Ovary (tissue), 9 donors: ENCODE results near the gene TIMP4. TPM values are rescaled to one million over a fixed set of nuclear protein-coding genes. Genes with fewer than 3 reads are reported as not detected.
A peak's percentile ranks its signal among the peaks of the same experiment; 100 is the strongest.

Source experiments
- DNase-seq, 5 donors: peaks; one replicate each; pipeline ENCODE4 v3.0.0-alpha.2; 2019 to 2020
- H3K27ac ChIP-seq, 2 donors: fragments of 200-600 bp; one replicate each; pipeline versions ENCODE4 v1.5.1 to v1.8.0; 2019 to 2022
- H3K27me3 ChIP-seq: fragments of 200-600 bp; one replicate; pipeline ENCODE4 v1.8.0; 2022
- H3K36me3 ChIP-seq: fragments of 200-600 bp; sonication (generic); one replicate; pipeline ENCODE4 v1.5.1; 2019
- H3K4me1 ChIP-seq: one replicate; pipeline ENCODE4 v1.8.1; 2013; ENCODE audit warnings: mild to moderate bottlenecking, moderate library complexity; ENCODE audit not compliant: insufficient read depth
- H3K4me3 ChIP-seq: fragments of 200-600 bp; sonication (generic); one replicate; pipeline ENCODE4 v1.5.1; 2017
- H3K9me3 ChIP-seq, 2 donors: fragments of 200-600 bp in 1 of 2; sonication (generic) in 1 of 2; one replicate each; pipeline versions ENCODE4 v1.5.1 to v1.8.1; 2013 to 2019; ENCODE audit warnings: mild to moderate bottlenecking in 1 of 2, moderate library complexity in 1 of 2
- EP300 ChIP-seq: sonication (generic); formaldehyde crosslinking; IDR thresholded peaks from one replicate; pipeline ENCODE4 v1.6.1; 2017; ENCODE audit warnings: antibody characterized with exemption
- POLR2A ChIP-seq: fragments of 450-650 bp; IDR thresholded peaks from one replicate; pipeline ENCODE4 v1.6.1; 2017; ENCODE audit warnings: antibody characterized with exemption, mild to moderate bottlenecking, moderate library complexity
- WGBS, 3 donors: extraction: QIAGEN DNeasy Blood & Tissue Kit in 1 of 3; methylation state at CpG; one replicate each; pipeline versions ENCODE4 v1.1.5 to v1.1.7; 2013 to 2017; 5-methylcytosine and 5-hydroxymethylcytosine counted together
- intact Hi-C, 4 donors: fragments of 100-400 bp; cut with DNase I; formaldehyde crosslinking; loops; one replicate each; pipeline versions ENCODE4 v1.11.0 to v1.15.1; 2022 to 2023
- polyA plus RNA-seq, 2 donors: library from polyadenylated mRNA; stranded (reverse); fragments of 200-250 nt in 1 of 2; fragments of 350-450 nt in 1 of 2; fragmentation: Illumina TruSeq in 1 of 2; extraction: RNeasy Lipid Tissue Mini Kit (QIAGEN cat#74804) in 1 of 2; gene quantifications; one replicate each; pipeline ENCODE4 v1.2.3, GENCODE V29; 2013 to 2014
- total RNA-seq, 7 donors: library from RNA; depleted of rRNA in 2 of 7; stranded (reverse); fragments of >200 nt in 2 of 7; fragmentation: NEBNext Ultra II Directional in 3 of 7; extraction: Animal tissue kit (Norgen Biotek cat#: 25700) in 3 of 7; gene quantifications; one replicate each; pipeline versions ENCODE4 v1.1.0 to v1.2.4, GENCODE V29; 2016 to 2023
- TF ChIP-seq, protein P1 (sequence below), 3 donors: fragments of 450-650 bp in 2 of 3; fragments of 200-600 bp in 1 of 3; IDR thresholded peaks; one replicate each; pipeline versions ENCODE4 v1.5.1 to v1.8.0; 2016 to 2022; ENCODE audit warnings: antibody characterized with exemption in 3 of 3, mild to moderate bottlenecking in 1 of 3
- donor health status: DM: no; HTN: no; CAD: no; lungs with moderate emphysema.
- donor health status: DM: no; HTN: no; CAD: no.
- donor health status: Bipolar disorder and iron deficiency.
- donor health status: DM: yes; HTN: yes; CAD: no.
- donor health status: DM: no; HTN: no; CAD: no.
- donor health status: DM: yes; HTN: yes; CAD: no.

The TIMP4 gene
- total and polyA plus RNA-seq, 9 donors = 1.1 to 11.8 (median 4.3) TPM

DNA sequence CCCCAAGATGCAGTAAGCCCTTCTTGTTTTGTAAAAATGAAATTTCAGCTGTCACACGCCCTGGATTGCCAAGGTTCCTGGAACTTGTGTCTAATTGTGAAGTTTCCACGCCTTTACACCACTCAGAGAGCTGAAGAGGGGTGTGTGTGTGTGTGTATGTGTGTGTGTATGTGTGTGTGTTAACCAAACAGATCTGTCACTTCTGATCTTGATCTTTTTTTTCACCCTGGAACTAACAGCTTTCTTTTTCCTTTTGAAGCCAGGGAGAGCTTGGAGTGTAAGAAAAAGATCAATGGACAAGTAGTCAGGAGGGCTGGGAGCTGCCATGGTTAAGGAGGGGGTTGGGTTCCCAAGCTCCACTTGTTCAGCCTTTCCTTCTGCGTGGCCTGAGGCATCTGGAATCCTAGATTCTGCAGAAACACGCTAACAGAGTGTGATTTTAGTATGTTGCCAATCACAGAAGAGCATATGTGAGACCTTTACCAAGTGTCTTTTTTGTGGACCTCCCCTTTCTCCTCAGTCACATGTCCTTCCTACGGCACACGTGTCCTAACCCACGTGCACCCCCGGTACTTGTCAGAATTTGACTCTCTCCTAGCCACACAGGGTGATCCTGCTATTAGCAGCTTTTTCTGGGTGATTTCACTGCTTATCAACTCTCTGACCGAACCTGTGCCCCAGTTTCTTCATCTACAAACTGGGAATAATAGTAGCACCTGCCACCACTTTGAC lies 11.5 kb downstream of the TIMP4 start:
- H3K27ac ChIP-seq = no peak overlapping the region
- no peaks in the 10 kb centered on the region for H3K9me3 ChIP-seq
- no peak for DNase-seq
- intact Hi-C loops = no loop called here
- no peaks in the 10 kb centered on the region for H3K36me3 ChIP-seq
- TF ChIP-seq, protein P1, sequence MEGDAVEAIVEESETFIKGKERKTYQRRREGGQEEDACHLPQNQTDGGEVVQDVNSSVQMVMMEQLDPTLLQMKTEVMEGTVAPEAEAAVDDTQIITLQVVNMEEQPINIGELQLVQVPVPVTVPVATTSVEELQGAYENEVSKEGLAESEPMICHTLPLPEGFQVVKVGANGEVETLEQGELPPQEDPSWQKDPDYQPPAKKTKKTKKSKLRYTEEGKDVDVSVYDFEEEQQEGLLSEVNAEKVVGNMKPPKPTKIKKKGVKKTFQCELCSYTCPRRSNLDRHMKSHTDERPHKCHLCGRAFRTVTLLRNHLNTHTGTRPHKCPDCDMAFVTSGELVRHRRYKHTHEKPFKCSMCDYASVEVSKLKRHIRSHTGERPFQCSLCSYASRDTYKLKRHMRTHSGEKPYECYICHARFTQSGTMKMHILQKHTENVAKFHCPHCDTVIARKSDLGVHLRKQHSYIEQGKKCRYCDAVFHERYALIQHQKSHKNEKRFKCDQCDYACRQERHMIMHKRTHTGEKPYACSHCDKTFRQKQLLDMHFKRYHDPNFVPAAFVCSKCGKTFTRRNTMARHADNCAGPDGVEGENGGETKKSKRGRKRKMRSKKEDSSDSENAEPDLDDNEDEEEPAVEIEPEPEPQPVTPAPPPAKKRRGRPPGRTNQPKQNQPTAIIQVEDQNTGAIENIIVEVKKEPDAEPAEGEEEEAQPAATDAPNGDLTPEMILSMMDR (IDR thresholded peaks at IDR 0.05) = no peak
- TF ChIP-seq EP300 = no peak
- TF ChIP-seq POLR2A = no peak
- WGBS, 3 donors = 80 to 91% (median 84%) methylated on average over 9 of the region's 9 CpGs
- H3K4me1 ChIP-seq = peaks cover 7% of the 10 kb centered on the region
- H3K27me3 ChIP-seq = no peaks in the 10 kb centered on the region
- H3K4me3 ChIP-seq = no peak overlapping the region

DNA sequence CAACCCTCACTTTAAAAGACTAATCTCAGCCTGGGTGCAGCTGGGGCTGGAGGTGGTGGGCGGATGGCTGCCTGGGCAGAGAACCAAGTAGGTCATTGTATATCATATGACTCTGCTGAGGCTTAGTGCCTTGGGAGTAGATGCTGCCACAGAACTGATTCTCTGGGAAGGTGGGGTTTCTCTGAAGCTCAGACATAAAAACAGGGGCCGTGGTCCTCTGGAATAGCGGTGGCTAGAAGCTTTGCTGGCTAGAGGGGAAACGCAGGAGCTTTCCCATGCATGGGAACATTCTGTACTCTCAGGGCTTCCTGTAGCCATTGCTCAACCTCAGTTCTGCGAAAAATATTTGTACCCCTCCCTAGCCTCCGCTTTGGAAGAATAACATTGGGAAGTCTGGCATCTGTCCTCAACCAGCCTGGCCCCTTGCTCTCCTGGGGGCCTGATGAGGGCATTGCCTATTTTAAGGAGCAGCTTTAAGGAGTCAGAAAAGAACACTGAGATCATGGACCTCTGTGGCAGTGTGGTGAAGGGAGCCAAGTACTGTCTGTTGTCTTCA lies 14.7 kb downstream of the TIMP4 start:
- no peaks in the 10 kb centered on the region for H3K9me3 ChIP-seq
- peak overlapping the region in 1 of 2 donors; percentile 40 for H3K27ac ChIP-seq
- whole genome bisulfite sequencing, 3 donors = 1 to 6% (median 4%) methylated on average over 6 of the region's 6 CpGs
- TF ChIP-seq, protein P1 (IDR thresholded peaks at IDR 0.05) = no peak
- TF ChIP-seq EP300 = peak; percentile 90
- DNase-seq = peak; percentile 32 to 76 (median 69)
- peaks cover 7% of the 10 kb centered on the region for H3K4me1 ChIP-seq
- H3K4me3 ChIP-seq = no peak overlapping the region
- intact Hi-C loops = no loop called here
- H3K36me3 ChIP-seq = no peaks in the 10 kb centered on the region
- H3K27me3 ChIP-seq = no peaks in the 10 kb centered on the region

DNA sequence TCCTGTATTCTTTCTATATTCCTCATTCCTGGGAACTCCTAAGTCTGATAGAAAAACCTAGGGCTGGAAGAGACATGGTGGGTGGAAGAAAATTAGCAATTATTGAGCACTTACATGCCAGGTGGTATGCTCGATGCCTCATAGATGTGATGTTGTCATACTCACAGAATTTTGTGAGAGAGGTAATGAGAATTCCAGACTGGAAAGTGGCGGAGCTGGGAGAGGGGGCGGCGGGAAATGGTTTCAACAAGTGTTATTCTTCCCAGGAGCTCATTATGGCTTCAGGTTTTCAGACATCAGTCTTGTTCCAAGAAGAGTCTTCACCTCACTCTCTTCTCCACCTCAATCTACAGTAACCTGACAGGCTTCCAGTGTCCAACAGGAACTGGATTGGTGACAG lies 16.2 kb downstream of the TIMP4 start:
- Histone ChIP-seq H3K9me3 (no peaks in the 10 kb centered on the region), H3K36me3 (no peaks in the 10 kb centered on the region), H3K27ac (no peak overlapping the region), H3K4me1 (peaks cover 11% of the 10 kb centered on the region), H3K4me3 (no peak overlapping the region), H3K27me3 (no peaks in the 10 kb centered on the region)
- intact Hi-C loops = no loop called here
- TF ChIP-seq, protein P1 (IDR thresholded peaks at IDR 0.05) = no peak
- TF ChIP-seq EP300 = no peak
- no peak for TF ChIP-seq POLR2A
- no peak for DNase-seq
- WGBS, 3 donors = 92 to 97% (median 95%) methylated on average over 4 of the region's 4 CpGs

DNA sequence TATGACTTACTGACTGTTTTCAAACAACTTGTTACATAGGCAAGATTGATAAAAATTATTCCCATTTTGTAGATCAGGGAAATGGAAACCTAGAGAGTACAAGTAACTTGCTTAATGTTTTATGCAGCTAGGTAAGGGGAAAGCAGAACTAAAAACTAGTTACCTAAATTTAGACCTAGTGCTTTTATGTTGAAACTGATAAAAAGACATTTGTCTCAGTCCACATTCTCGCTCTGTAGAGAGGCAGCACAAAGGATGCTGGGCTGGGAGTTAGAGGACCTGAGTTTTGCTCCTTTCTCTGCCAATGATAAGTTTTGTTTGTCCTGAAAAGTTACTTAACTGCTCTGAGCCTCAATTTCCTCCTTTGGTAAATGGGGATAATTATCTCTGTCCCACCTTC lies 17.4 kb downstream of the TIMP4 start:
- no peak for DNase-seq
- Histone ChIP-seq H3K9me3 (no peaks in the 10 kb centered on the region), H3K27ac (no peak overlapping the region), H3K36me3 (no peaks in the 10 kb centered on the region), H3K27me3 (no peaks in the 10 kb centered on the region), H3K4me1 (peaks cover 11% of the 10 kb centered on the region), H3K4me3 (no peak overlapping the region)
- WGBS, 3 donors = 92 to 97% (median 94%) methylated on average over 1 of the region's 1 CpG
- TF ChIP-seq EP300 = no peak
- TF ChIP-seq, protein P1 (IDR thresholded peaks at IDR 0.05) = no peak
- intact Hi-C loops = no loop called here
